Loucy (cell line): ENCODE data around the gene ATG4D.

Experiments
- H2AFZ ChIP-seq: fragments of 200-600 bp; sonication (generic); 2 replicates; pipeline ENCODE4 v1.6.0; 2016; ENCODE audit warnings: antibody characterized with exemption, mild to moderate bottlenecking, low read length, moderate library complexity
- H3F3A ChIP-seq: fragments of 200-600 bp; 2 replicates; pipeline ENCODE4 v1.6.0; 2016; ENCODE audit warnings: antibody characterized with exemption, low read depth, mild to moderate bottlenecking
- H3K27me3 ChIP-seq: fragments of 200-600 bp; sonication (generic); 2 replicates; pipeline ENCODE4 v1.6.1; 2014; ENCODE audit warnings: low read length, mild to moderate bottlenecking; ENCODE audit not compliant: insufficient read depth, poor library complexity, severe bottlenecking
- H3K36me3 ChIP-seq: fragments of 200-600 bp; sonication (generic); 2 replicates; pipeline ENCODE4 v1.6.1; 2016; ENCODE audit warnings: low read length; ENCODE audit not compliant: insufficient read depth
- H3K4me1 ChIP-seq: fragments of 200-600 bp; sonication (generic); 2 replicates; pipeline ENCODE4 v1.5.1; 2014; ENCODE audit warnings: low read length, mild to moderate bottlenecking; ENCODE audit not compliant: insufficient read depth, poor library complexity, severe bottlenecking
- H3K4me2 ChIP-seq: fragments of 200-600 bp; sonication (generic); 2 replicates; pipeline ENCODE4 v1.6.0; 2014; ENCODE audit warnings: antibody characterized with exemption, low read length, low read depth, mild to moderate bottlenecking; ENCODE audit not compliant: poor library complexity, severe bottlenecking
- H3K4me3 ChIP-seq: fragments of 200-600 bp; sonication (generic); 2 replicates; pipeline ENCODE4 v1.5.1; 2014; ENCODE audit warnings: low read length, mild to moderate bottlenecking, mixed read lengths; ENCODE audit not compliant: poor library complexity, severe bottlenecking
- H3K79me2 ChIP-seq: fragments of 200-600 bp; sonication (generic); 2 replicates; pipeline ENCODE4 v1.6.1; 2014; ENCODE audit warnings: low read length; ENCODE audit not compliant: insufficient read depth
- H3K9ac ChIP-seq: fragments of 200-600 bp; sonication (generic); 2 replicates; pipeline ENCODE4 v1.6.0; 2014; ENCODE audit warnings: mild to moderate bottlenecking, low read depth, low read length, moderate library complexity; ENCODE audit not compliant: poor library complexity, severe bottlenecking
- H3K9me2 ChIP-seq: fragments of 200-600 bp; sonication (generic); replicated peaks from 2 replicates; pipeline ENCODE4 v1.6.1; 2016; ENCODE audit warnings: low read depth, low read length, mixed read lengths
- H3K9me3 ChIP-seq: fragments of 200-600 bp; sonication (generic); 2 replicates; pipeline ENCODE4 v1.6.1; 2014; ENCODE audit warnings: mild to moderate bottlenecking, antibody characterized with exemption, low read length, low read depth; ENCODE audit not compliant: insufficient read depth
- H4K20me1 ChIP-seq: fragments of 200-600 bp; sonication (generic); 2 replicates; pipeline ENCODE4 v1.6.0; 2014; ENCODE audit warnings: antibody characterized with exemption, low read length, mild to moderate bottlenecking; ENCODE audit not compliant: insufficient read depth, poor library complexity, severe bottlenecking
- CTCF ChIP-seq: fragments of 200-600 bp; sonication (generic); conservative IDR thresholded peaks from 2 replicates; pipeline ENCODE4 v1.5.1; 2014; ENCODE audit warnings: mild to moderate bottlenecking, antibody characterized with exemption, low read length
- EZH2phosphoT487 ChIP-seq: fragments of 200-600 bp; IDR thresholded peaks from 2 replicates; pipeline ENCODE4 v1.6.1; 2018; ENCODE audit warnings: antibody characterized with exemption, mild to moderate bottlenecking, moderate library complexity, borderline replicate concordance

Gene ATG4D

GRCh38 chr19:10503002-10503789 is 40.5 kb upstream of the ATG4D start, which contains the start of gene KEAP1:
Gene KEAP1 (minus strand): TSS chr19:10503356. CDS start chr19:10500033, 3,323 bp downstream.
- peak within 1 kb of the TSS; percentile 83 for H3K4me3 ChIP-seq
- no peak for TF ChIP-seq EZH2phosphoT487
- TF ChIP-seq CTCF = no peak
- peaks cover 36% of the 10 kb centered on the region for H3K4me1 ChIP-seq
- peak within 1 kb of the TSS; percentile 99 for H3K9ac ChIP-seq
- no peaks in the 10 kb centered on the region for H3K9me2 ChIP-seq
- H3K4me2 ChIP-seq = peak within 1 kb of the TSS; percentile 95
- H2AFZ ChIP-seq = peak within 1 kb of the TSS; percentile 86
- H3K27me3 ChIP-seq = peaks cover 6% of the 10 kb centered on the region
- H3K9me3 ChIP-seq = no peaks in the 10 kb centered on the region
- peaks cover 57% of the 10 kb centered on the region for H3K79me2 ChIP-seq
- no peaks in the 10 kb centered on the region for H3F3A ChIP-seq
- peaks cover 15% of the 10 kb centered on the region; the same call in 1 of the 2 replicates for H3K36me3 ChIP-seq
- peaks cover 23% of the 10 kb centered on the region for H4K20me1 ChIP-seq

GRCh38 chr19:10505583-10506229 is 38.0 kb upstream of the ATG4D start:
- H3F3A ChIP-seq = no peaks in the 10 kb centered on the region
- H3K9ac ChIP-seq = no peak overlapping the region
- H3K4me2 ChIP-seq = no peak overlapping the region
- H3K4me3 ChIP-seq = no peak overlapping the region
- H3K36me3 ChIP-seq = no peaks in the 10 kb centered on the region
- TF ChIP-seq CTCF (peak; percentile 82), EZH2phosphoT487 (no peak)
- peaks cover 6% of the 10 kb centered on the region for H3K27me3 ChIP-seq
- H4K20me1 ChIP-seq = peaks cover 6% of the 10 kb centered on the region
- peaks cover 32% of the 10 kb centered on the region for H3K79me2 ChIP-seq
- H2AFZ ChIP-seq = no peak overlapping the region
- peaks cover 29% of the 10 kb centered on the region for H3K4me1 ChIP-seq
- no peaks in the 10 kb centered on the region for H3K9me2 ChIP-seq
- no peaks in the 10 kb centered on the region for H3K9me3 ChIP-seq

GRCh38 chr19:10508036-10508435 is 35.7 kb upstream of the ATG4D start:
- Histone ChIP-seq H3K36me3 (no peaks in the 10 kb centered on the region), H3K27me3 (peaks cover 5% of the 10 kb centered on the region), H3K79me2 (peaks cover 14% of the 10 kb centered on the region), H2AFZ (no peak overlapping the region), H3K9me2 (no peaks in the 10 kb centered on the region), H4K20me1 (no peaks in the 10 kb centered on the region), H3K9ac (no peak overlapping the region), H3F3A (no peaks in the 10 kb centered on the region), H3K4me2 (no peak overlapping the region), H3K4me1 (peaks cover 19% of the 10 kb centered on the region), H3K4me3 (no peak overlapping the region), H3K9me3 (no peaks in the 10 kb centered on the region)
- TF ChIP-seq CTCF (no peak), EZH2phosphoT487 (no peak)
